GM12891 (cell line): Measurements from ENCODE around the gene APOC3.

ENCODE experiments used
- PAX5 ChIP-seq: IDR thresholded peaks from 2 replicates; pipeline ENCODE4 v1.6.1; 2011; ENCODE audit warnings: low read length, moderate library complexity, mild to moderate bottlenecking; ENCODE audit not compliant: insufficient read depth, severe bottlenecking
- POLR2A ChIP-seq: IDR thresholded peaks from 2 replicates; pipeline ENCODE4 v1.6.1; 2011; ENCODE audit warnings: low read depth, low read length, control low read depth
- POLR2AphosphoS5 ChIP-seq: IDR thresholded peaks from 2 replicates; pipeline ENCODE4 v1.6.1; 2011; ENCODE audit warnings: low read depth, low read length, control low read depth
- POU2F2 ChIP-seq: IDR thresholded peaks from 2 replicates; pipeline ENCODE4 v1.6.1; 2011; ENCODE audit warnings: low read depth, mild to moderate bottlenecking, control low read depth, low read length, moderate library complexity
- TAF1 ChIP-seq: IDR thresholded peaks from 2 replicates; pipeline ENCODE4 v1.6.1; 2011; ENCODE audit warnings: low read depth, low read length, control low read depth

DNA sequence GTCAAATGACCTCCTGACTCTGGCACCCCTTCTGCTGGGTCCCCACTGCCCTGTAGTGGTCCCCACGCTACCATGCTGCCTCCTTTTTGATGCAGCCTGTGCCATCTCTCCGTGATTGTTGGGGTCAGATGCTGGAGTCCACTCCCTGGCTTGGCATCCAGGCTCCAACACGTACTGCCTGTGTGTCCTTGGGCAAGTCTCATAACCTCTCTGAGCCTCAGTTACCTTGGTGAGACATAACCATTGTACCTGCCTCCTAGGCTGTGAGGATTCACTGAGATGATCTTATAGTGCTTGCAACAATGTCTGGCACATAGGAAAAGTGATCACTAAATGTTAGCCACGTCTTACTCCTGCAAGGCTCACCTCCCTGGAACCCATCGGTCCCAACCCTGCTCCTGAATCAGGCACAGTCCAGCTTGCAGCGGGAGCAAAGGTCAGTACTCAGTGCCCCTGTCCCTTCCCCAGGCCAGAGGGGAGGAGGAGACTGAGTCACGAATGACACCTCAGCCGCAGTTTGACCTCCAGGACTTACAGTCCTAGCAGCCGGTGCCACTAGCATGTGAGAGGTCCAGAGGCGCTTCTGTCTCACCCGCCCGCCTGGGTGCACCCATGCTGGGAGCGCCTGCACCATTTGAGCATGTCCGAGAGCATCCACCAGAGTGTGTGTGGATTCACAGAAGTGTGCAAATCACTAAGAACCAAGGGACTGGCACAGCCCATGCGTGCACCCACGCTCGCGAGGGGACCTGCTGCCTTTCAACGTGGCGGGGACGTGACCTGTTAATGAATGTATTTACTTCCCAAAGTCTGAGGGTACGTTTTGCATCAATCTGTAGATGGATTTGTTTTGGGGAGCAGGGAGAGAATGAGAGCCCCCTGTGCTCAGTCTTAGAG, 3.6 kb upstream of the APOC3 start:
- TF ChIP-seq POLR2A (no peak), POLR2AphosphoS5 (no peak), PAX5 (no peak), TAF1 (no peak), POU2F2 (no peak)
